Measurements from ENCODE around the gene ELMO2.
A peak's percentile ranks its signal among the peaks of the same experiment; 100 is the strongest.
"Not testable (repeated sequence)": the region's sequence is repeated elsewhere in the genome, so short reads cannot be mapped to it uniquely, and the experiment has no call there.

ELMO2 gene

DNA sequence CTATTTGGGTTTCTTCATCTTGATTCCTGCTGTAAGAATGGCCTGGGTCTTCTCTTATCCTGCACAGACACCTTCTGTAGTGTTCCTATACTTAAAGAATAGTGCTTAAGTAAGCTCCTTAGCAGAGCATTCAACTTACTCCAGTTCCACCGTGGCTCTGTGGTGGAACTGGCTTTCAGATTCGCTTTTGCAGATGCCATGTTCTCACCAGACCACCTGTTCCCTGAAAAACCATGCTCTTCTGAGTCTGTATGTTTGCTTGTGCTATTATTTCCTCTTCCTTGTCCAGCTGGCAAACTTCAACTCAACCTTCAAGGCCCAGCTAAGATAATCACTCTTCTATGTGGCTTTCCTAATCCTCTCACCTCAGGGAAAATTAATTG lies 4.9 kb downstream of the ELMO2 start:
- FAIRE-seq = no peak
- TF ChIP-seq TAF1 (IDR thresholded peaks at IDR 0.05; ENCODE audit: borderline replicate concordance, low read depth, low read length) = no peak

DNA sequence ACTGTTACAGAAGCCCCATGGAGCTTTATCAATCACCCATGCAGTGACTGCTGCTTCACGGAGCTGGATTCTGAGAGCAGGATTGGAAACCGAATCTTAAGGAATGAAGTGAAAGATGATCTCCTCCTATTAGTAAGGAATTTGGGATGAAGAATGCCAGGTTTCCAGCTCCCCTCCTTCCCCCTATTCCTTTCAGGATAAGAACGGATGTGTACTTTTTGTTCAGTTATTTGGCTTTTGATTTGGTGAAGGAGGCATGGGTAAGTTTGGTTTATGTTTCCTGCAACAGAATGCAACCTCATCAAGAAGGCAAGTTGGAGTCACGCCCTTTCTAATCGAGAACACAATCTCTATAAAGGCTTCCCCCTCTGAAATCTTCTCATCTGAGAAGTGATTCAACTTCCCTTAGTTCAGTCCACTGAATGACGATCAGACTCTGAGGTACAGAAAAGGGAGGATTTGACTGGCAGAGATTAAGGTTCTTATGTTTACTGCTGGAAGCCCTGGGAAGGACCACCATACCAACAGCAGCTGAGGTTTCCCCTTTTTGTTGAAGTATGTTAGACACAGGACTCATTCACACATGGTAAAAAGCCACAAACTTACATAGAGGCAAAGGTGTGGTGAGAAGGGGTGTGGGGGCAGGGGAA lies 5.5 kb downstream of the ELMO2 start:
- FAIRE-seq (no peak), DNase-seq (ENCODE audit: insufficient read length) (no peak)
- TF ChIP-seq TAF1 (IDR thresholded peaks at IDR 0.05; ENCODE audit: borderline replicate concordance, low read depth, low read length) (no peak), POLR2A (IDR thresholded peaks at IDR 0.05; ENCODE audit: low read depth, low read length) (no peak), POLR2AphosphoS5 (IDR thresholded peaks at IDR 0.05; ENCODE audit: low read depth, low read length) (no peak)

More for the DNA sequence above, 4.9 kb downstream of the ELMO2 start:
- peak; percentile 23 for DNase-seq (ENCODE audit: insufficient read length)

DNA sequence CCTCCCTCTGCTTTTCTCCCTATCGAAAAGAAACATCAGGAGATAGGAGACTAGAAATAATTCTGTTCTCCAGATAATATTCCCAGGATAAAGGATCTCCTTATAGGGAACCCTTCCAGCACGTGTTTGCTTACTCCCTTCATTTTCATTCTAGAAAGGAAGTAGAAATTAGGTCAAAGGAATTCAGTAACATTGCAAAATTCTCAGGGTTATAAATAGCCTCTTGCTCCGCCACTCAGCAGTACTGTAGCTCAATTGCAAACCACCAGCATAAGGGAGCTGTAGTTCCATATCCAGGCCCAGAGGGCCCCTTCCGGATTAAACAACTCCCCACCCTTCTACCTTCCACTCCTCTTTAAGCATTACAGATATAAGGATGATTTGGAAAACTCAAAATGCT lies 6.2 kb downstream of the ELMO2 start:
- FAIRE-seq = no peak
- no peak for TF ChIP-seq TAF1 (IDR thresholded peaks at IDR 0.05; ENCODE audit: borderline replicate concordance, low read depth, low read length)
- TF ChIP-seq POLR2AphosphoS5 (IDR thresholded peaks at IDR 0.05; ENCODE audit: low read depth, low read length) = no peak
- TF ChIP-seq POLR2A (IDR thresholded peaks at IDR 0.05; ENCODE audit: low read depth, low read length) = no peak
- no peak for DNase-seq (ENCODE audit: insufficient read length)

DNA sequence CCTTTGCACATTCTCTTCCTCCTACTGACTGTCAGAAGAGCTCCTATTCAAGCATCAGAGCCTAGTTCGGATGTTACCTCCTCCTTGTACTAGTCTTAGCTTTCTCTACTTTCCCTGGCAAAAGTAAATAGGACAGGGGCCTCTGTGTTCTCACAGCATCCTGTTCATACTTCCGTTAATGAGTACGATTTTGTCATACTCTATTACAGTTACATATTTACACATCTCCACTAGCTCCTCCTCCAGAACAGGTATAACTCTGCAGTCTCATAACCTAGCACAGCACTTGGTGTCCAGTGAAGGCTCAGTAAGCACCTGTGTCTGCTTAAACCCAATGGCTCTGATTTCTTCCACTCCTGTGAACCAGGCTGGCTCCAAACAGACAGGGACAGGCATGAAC lies 7.0 kb downstream of the ELMO2 start:
- DNase-seq (ENCODE audit: insufficient read length) (no peak), FAIRE-seq (no peak)
- TF ChIP-seq POLR2AphosphoS5 (IDR thresholded peaks at IDR 0.05; ENCODE audit: low read depth, low read length) (no peak), TAF1 (IDR thresholded peaks at IDR 0.05; ENCODE audit: borderline replicate concordance, low read depth, low read length) (no peak), POLR2A (IDR thresholded peaks at IDR 0.05; ENCODE audit: low read depth, low read length) (no peak)

DNA sequence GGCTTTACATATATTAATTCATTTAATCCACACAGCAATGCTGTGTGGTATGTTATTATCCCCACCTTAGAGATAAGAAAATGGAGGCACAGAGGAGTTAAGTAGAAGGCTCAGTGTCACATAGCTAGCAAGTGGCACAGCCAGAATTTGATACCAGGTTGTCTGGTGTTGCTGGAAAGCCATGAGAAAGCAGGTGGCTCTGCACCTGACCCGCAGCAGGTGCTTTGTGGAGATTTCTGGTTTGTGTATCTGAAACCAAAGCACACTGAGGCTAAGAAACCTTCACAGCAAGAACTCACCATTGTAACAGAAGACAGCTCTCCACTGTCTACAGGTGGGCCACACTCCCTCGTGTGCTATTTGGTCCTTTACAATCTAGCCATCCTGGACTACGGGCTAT lies 7.5 kb downstream of the ELMO2 start:
- no peak for DNase-seq (ENCODE audit: insufficient read length)
- FAIRE-seq = no peak
- no peak for TF ChIP-seq POLR2AphosphoS5 (IDR thresholded peaks at IDR 0.05; ENCODE audit: low read depth, low read length)
- no peak for TF ChIP-seq TAF1 (IDR thresholded peaks at IDR 0.05; ENCODE audit: borderline replicate concordance, low read depth, low read length)
- TF ChIP-seq POLR2A (IDR thresholded peaks at IDR 0.05; ENCODE audit: low read depth, low read length) = no peak

DNA sequence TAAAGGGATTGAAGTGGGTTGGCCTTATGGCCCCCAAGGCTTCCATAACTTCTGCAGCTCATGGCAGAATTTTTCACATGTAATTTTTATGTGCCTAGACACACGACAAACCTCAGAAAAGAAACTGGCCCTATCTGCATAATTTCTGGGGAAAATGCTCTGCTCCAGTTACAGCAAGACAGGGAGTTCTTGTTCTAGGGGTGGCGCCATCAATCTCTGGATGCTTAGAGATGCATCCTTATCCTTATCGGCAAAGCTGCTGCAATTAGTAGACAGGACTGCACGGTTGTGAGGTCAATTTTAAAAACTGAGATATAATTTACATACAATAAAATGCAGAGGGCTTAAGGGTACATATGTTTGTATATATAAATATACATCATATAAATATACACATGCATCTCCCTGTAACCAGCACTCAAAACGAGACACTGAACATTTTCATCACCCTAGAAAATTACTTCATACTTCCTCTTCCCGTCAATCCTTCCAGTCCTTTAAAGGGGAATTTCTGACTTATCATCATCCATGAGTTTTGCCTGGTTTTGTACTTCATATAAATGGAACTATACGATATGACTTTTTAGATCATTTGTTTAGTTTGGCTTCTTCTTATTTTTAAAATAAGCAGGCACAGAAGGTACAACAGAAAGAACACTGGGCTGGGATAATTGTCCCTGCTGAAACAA lies 10.2 kb downstream of the ELMO2 start:
- DNase-seq (ENCODE audit: insufficient read length) (no peak), FAIRE-seq (no peak)
- TF ChIP-seq POLR2A (IDR thresholded peaks at IDR 0.05; ENCODE audit: low read depth, low read length) (no peak), TAF1 (IDR thresholded peaks at IDR 0.05; ENCODE audit: borderline replicate concordance, low read depth, low read length) (no peak), POLR2AphosphoS5 (IDR thresholded peaks at IDR 0.05; ENCODE audit: low read depth, low read length) (no peak)

DNA sequence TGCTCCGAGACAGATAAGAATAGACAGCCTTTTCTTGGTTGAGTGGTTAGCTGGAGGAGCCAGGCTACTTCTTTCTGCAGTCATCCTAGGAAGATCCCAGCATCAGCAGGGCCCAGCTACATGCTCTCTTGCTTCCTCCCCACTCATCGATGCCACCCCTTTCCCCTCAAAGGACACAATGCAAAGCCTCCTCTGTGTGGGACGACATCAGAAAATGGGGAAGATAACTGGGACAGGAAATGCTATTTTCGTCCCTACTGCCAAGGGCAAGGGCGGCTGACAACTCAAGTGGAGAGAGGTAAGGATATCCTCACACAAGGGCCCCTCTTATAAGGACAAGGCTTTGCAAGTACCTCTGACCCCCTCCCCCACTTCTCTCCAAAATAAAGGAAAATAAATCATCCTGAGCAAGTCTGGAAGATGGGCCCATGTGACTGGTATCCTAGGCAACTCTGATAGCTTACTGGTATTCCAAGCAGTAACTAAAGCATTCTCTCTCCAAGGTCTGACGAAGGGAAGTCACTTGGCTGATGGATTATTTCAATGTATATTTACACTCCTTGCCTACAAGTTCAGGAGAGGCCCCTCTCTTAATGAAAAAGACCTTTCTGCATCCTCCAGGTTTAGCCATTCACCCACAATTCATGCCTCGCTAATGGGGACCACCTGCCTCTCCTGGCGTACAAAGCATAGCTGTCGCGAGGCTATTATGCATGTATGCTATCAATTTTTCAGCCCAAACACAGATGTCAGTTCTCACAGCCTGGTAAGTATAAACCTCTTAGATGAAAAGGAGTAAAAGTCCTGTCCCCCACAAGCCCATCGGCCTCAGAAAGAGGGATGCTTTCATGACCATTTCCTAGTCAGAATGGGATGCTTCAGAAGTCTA lies 11.3 kb downstream of the ELMO2 start:
- TF ChIP-seq TAF1 (IDR thresholded peaks at IDR 0.05; ENCODE audit: borderline replicate concordance, low read depth, low read length) (no peak), POLR2A (IDR thresholded peaks at IDR 0.05; ENCODE audit: low read depth, low read length) (no peak), POLR2AphosphoS5 (IDR thresholded peaks at IDR 0.05; ENCODE audit: low read depth, low read length) (no peak)
- no peak for DNase-seq (ENCODE audit: insufficient read length)
- FAIRE-seq = no peak

DNA sequence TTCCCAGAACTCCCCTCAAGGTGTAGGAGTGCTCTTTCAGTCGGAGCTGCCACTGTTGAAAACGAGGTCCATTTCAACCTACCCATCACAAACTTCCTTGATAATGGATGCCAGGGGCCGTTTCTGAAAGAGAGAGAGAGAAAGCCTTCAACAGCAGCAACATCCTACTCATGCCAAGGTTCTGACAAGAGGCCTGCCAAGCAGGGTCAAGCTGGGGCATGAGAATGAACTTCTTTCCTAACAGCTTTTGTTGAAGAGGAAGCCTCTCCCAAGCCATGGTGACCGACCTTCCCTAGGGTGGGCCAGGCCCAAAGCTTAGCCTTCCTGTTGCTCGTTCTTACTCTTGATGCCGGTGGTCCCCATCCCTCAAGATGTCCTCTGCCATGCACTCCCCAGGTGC lies 12.4 kb downstream of the ELMO2 start:
- TF ChIP-seq POLR2AphosphoS5 (IDR thresholded peaks at IDR 0.05; ENCODE audit: low read depth, low read length) (no peak), TAF1 (IDR thresholded peaks at IDR 0.05; ENCODE audit: borderline replicate concordance, low read depth, low read length) (no peak), POLR2A (IDR thresholded peaks at IDR 0.05; ENCODE audit: low read depth, low read length) (no peak)
- FAIRE-seq = no peak
- no peak for DNase-seq (ENCODE audit: insufficient read length)

DNA sequence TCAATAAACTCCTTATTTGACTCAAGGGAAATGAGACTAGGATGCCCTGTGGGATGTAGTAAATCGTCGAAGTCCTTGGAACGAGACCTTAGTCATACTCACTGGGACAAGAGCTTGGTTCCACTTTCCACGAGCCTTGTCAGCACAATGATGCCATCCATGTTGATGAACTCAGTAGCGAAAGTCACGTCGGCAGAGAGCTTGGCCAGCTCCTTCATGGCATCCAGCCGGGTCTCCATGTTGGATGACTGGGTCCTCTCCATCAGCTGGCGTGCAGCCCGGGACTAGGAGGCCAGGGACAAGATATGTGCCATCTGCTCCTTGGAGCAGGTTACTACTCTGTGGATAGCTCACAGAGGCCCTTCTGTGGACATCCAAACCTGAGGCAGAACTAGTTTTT lies 17.5 kb downstream of the ELMO2 start:
- TF ChIP-seq TAF1 (IDR thresholded peaks at IDR 0.05; ENCODE audit: borderline replicate concordance, low read depth, low read length) (no peak), POLR2A (IDR thresholded peaks at IDR 0.05; ENCODE audit: low read depth, low read length) (no peak), POLR2AphosphoS5 (IDR thresholded peaks at IDR 0.05; ENCODE audit: low read depth, low read length) (no peak)
- no peak for FAIRE-seq
- DNase-seq (ENCODE audit: insufficient read length) = no peak

DNA sequence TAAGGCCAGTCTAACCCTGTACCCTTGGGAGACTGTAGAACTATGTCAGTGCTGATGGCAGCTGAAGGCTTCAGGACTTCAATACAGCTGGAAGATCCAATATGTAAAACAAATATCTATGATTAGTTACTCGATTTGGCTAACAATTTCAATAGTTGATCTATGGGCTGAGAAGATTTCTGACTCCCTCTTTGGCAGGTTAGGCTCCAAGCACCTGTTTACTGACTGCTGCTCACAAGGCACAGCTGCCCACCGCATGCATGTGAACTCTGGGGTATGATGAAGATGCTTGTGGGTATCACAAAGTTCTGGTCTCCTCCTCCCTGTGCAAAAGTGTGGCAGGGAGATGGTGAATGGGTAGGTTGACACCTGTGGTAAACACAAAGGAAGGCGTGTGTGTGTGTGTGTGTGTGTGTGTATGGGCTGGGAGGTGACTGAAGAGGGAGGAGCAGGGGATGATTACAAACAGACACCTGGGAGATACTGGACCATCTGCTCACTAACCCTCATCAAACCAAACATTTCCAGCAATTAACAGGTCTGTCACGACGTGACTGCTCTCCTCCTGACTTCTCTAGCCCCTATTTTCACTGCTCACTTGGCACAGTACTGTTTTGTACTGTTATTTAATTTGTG lies 18.1 kb downstream of the ELMO2 start:
- FAIRE-seq = no peak
- DNase-seq (ENCODE audit: insufficient read length) = no peak
- TF ChIP-seq POLR2AphosphoS5 (IDR thresholded peaks at IDR 0.05; ENCODE audit: low read depth, low read length) (no peak), POLR2A (IDR thresholded peaks at IDR 0.05; ENCODE audit: low read depth, low read length) (no peak), TAF1 (IDR thresholded peaks at IDR 0.05; ENCODE audit: borderline replicate concordance, low read depth, low read length) (no peak)

DNA sequence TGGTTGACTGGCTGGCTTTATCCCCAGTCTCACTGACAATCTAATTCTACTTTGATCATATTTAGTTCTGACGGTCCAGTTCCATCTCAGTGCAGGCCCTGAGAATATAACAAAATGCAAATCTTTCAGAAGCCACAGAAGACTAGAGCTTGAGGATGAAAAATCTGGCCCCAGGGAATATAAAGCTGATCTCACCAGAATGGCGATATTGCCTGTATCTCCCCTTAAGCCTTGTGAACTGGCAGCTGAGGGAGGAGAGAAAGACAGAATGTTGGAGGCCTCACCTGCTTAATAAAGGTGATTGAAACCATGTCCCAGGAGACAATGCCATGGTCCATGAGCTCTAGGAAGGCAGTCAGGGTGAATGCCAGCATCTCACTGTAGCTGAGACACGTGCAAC lies 19.4 kb downstream of the ELMO2 start:
- not testable (repeated sequence) for FAIRE-seq; DNase-seq (ENCODE audit: insufficient read length)
